Measurements from ENCODE around the gene PRR16. TPM values are rescaled to one million over a fixed set of nuclear protein-coding genes. Genes with fewer than 3 reads are reported as not detected.

Gene PRR16
- total RNA-seq, 4 donors from 2014 or later, result 2.9 to 9.1 (median 4.2) TPM

DNA sequence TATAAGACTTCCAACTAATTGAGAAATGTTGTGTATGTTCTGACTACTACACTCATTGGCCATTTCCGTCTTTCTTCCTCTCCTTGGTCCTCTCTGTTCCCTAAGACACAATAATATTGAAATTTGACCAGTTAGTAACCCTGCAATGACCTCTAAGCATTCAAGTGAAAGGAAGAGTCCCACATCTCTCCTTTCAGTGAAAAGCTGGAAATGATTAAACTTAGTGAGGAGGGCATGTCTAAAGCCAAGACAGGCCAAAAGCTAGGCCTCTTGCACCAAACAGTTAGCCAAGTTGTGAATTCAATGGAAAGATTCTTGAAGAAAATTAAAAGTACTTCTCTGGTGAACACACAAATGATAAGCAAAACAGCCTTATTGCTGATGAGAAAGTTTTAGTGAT, 122.5 kb downstream of the PRR16 start:
- no peak overlapping the region for H3K4me3 ChIP-seq
- DNase-seq (ENCODE audit: extremely low spot score), result no peak
- intact Hi-C loops (cut with DNase I), result no loop called here
- TF ChIP-seq POLR2AphosphoS5 (IDR thresholded peaks at IDR 0.05), result no peak
- no peak for TF ChIP-seq EP300 (IDR thresholded peaks at IDR 0.05)
- TF ChIP-seq POLR2A (IDR thresholded peaks at IDR 0.05; ENCODE audit: low read depth), result no peak
- TF ChIP-seq, protein P1, sequence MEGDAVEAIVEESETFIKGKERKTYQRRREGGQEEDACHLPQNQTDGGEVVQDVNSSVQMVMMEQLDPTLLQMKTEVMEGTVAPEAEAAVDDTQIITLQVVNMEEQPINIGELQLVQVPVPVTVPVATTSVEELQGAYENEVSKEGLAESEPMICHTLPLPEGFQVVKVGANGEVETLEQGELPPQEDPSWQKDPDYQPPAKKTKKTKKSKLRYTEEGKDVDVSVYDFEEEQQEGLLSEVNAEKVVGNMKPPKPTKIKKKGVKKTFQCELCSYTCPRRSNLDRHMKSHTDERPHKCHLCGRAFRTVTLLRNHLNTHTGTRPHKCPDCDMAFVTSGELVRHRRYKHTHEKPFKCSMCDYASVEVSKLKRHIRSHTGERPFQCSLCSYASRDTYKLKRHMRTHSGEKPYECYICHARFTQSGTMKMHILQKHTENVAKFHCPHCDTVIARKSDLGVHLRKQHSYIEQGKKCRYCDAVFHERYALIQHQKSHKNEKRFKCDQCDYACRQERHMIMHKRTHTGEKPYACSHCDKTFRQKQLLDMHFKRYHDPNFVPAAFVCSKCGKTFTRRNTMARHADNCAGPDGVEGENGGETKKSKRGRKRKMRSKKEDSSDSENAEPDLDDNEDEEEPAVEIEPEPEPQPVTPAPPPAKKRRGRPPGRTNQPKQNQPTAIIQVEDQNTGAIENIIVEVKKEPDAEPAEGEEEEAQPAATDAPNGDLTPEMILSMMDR (IDR thresholded peaks at IDR 0.05), result no peak
- no peaks in the 10 kb centered on the region for H3K9me3 ChIP-seq
- no peak overlapping the region for H3K27ac ChIP-seq (replicated peaks in 1 of 4)
- no peaks in the 10 kb centered on the region for H3K36me3 ChIP-seq
- H3K4me1 ChIP-seq, result no peaks in the 10 kb centered on the region
- 95% methylated on average over 1 of the region's 1 CpG for WGBS
- H3K27me3 ChIP-seq, result no peaks in the 10 kb centered on the region

DNA sequence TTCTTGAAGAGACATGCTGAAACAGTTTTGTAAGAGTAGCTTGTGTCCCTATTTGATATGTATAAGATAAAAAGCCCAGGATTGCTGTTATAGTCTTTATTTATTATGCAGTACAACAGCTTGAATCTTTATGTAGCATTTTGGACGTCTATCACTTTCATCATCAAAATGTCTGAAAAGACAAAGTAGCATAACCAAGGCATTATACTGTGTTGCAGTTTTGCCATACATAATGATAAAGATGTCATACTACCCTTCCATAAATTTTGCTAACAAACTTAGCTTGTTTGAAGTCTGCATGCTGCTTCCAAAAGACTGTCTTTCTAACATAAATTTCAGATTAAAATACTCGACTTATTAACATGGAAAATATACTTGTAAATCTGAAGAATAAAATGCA, 127.8 kb downstream of the PRR16 start:
- TF ChIP-seq POLR2AphosphoS5 (IDR thresholded peaks at IDR 0.05), result no peak
- TF ChIP-seq, protein P1 (IDR thresholded peaks at IDR 0.05), result no peak
- TF ChIP-seq EP300 (IDR thresholded peaks at IDR 0.05), result no peak
- no peak for TF ChIP-seq POLR2A (IDR thresholded peaks at IDR 0.05; ENCODE audit: low read depth)

DNA sequence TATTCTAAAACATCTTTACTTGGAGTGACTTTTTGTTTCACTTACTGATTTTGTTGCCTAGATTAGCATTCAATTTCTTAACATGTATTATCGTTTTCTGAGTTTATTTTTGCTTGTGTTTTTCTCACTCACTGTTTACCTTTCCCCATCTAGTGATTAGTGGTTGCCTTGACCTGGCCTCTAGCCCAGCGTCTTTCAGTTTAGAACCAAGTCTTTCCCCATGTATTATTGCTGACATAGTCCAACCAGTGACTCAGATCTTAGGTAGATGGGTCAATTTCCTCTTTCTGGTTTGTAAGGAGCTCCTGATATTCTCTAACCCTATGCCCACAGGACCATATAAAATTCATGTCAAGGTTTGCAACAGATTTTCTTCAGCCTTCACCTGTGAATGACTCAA, 135.5 kb downstream of the PRR16 start:
- Histone ChIP-seq H3K27ac (replicated peaks in 1 of 4) (no peak overlapping the region), H3K9me3 (peaks cover 0 to 9% (median 2%) of the 10 kb centered on the region in 4 donors), H3K27me3 (no peaks in the 10 kb centered on the region), H3K4me3 (no peak overlapping the region), H3K4me1 (no peaks in the 10 kb centered on the region), H3K36me3 (no peaks in the 10 kb centered on the region)
- TF ChIP-seq POLR2A (IDR thresholded peaks at IDR 0.05; ENCODE audit: low read depth), result no peak
- TF ChIP-seq, protein P1 (IDR thresholded peaks at IDR 0.05), result no peak
- no peak for TF ChIP-seq EP300 (IDR thresholded peaks at IDR 0.05)
- TF ChIP-seq POLR2AphosphoS5 (IDR thresholded peaks at IDR 0.05), result no peak
- intact Hi-C loops (cut with DNase I), result no loop called here
- DNase-seq (ENCODE audit: extremely low spot score), result no peak
- 42% methylated on average over 2 of the region's 2 CpGs for WGBS

More for the DNA sequence above, 127.8 kb downstream of the PRR16 start:
- Histone ChIP-seq H3K4me1 (no peaks in the 10 kb centered on the region), H3K36me3 (no peaks in the 10 kb centered on the region), H3K27me3 (no peaks in the 10 kb centered on the region), H3K4me3 (no peak overlapping the region), H3K27ac (replicated peaks in 1 of 4) (no peak overlapping the region), H3K9me3 (no peaks in the 10 kb centered on the region)
- 66% methylated on average over 2 of the region's 2 CpGs for WGBS
- DNase-seq (ENCODE audit: extremely low spot score), result no peak
- intact Hi-C loops (cut with DNase I), result no loop called here

DNA sequence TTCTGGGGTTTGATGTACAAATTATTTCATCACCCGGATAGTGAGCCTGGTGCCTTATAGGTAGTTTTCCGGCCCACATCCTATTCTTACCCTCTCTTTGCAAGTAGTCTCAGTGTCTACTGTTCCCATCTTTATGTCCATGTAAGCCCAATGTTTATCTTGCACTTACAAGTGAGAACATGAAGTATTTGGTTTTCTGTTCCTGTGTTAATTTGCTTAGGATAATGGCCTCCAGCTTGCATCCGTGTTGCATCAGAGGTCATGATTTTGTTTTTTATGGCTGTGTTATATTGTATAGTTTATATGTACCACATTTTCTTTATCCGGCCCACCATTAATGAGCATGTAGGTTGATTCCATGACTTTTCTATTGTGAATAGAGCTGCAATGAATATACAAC, 136.5 kb downstream of the PRR16 start:
- peaks cover 0 to 9% (median 2%) of the 10 kb centered on the region in 4 donors for H3K9me3 ChIP-seq
- TF ChIP-seq EP300 (IDR thresholded peaks at IDR 0.05) (no peak), POLR2A (IDR thresholded peaks at IDR 0.05; ENCODE audit: low read depth) (no peak), POLR2AphosphoS5 (IDR thresholded peaks at IDR 0.05) (no peak)
- TF ChIP-seq, protein P1 (IDR thresholded peaks at IDR 0.05), result no peak
- no peak overlapping the region for H3K27ac ChIP-seq (replicated peaks in 1 of 4)
- intact Hi-C loops (cut with DNase I), result no loop called here
- no peaks in the 10 kb centered on the region for H3K27me3 ChIP-seq
- H3K4me1 ChIP-seq, result no peaks in the 10 kb centered on the region
- DNase-seq (ENCODE audit: extremely low spot score), result no peak
- 94% methylated on average over 4 of the region's 4 CpGs for WGBS
- H3K36me3 ChIP-seq, result no peaks in the 10 kb centered on the region
- no peak overlapping the region for H3K4me3 ChIP-seq

DNA sequence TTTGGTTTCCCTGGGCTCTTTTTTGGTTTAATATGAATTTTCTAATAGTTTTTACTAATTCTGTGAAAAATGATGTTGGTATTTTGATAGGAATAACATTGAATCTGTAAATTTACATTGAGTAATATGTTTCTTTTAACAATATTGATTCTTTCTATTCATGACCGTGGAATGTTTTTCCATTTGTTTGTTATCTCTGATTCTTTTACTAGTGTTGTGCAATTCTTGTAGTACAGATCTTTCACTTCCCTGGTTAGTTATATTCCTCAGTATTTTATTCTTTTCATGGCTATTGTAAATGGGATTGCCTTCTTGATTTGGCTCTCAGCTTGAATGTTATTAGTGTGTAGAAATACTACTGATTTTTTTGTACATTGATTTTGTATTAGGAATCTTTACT, 137.9 kb downstream of the PRR16 start:
- TF ChIP-seq POLR2A (IDR thresholded peaks at IDR 0.05; ENCODE audit: low read depth) (no peak), POLR2AphosphoS5 (IDR thresholded peaks at IDR 0.05) (no peak), EP300 (IDR thresholded peaks at IDR 0.05) (no peak)
- TF ChIP-seq, protein P1 (IDR thresholded peaks at IDR 0.05), result no peak
- intact Hi-C loops (cut with DNase I), result no loop called here
- Histone ChIP-seq H3K27me3 (no peaks in the 10 kb centered on the region), H3K4me3 (no peak overlapping the region), H3K9me3 (peaks cover 0 to 9% (median 2%) of the 10 kb centered on the region in 4 donors), H3K4me1 (no peaks in the 10 kb centered on the region), H3K27ac (replicated peaks in 1 of 4) (no peak overlapping the region), H3K36me3 (no peaks in the 10 kb centered on the region)
- WGBS, result 100% methylated on average over 1 of the region's 1 CpG
- DNase-seq (ENCODE audit: extremely low spot score), result no peak

Measured in esophagus muscularis mucosa (tissue), 4 donors.